Peyer's patch (tissue), 4 donors: ENCODE measurements around the gene CEP85L.

ENCODE experiments used
- CTCF ChIP-seq, 6 experiments: fragments of 450-650 bp in 4 of 6; fragments of 200-600 bp in 2 of 6; sonication (generic) in 1 of 6; IDR thresholded peaks; one replicate each; pipeline ENCODE4 v1.5.1; 2017 to 2019; ENCODE audit warnings: antibody characterized with exemption in 6 of 6, mild to moderate bottlenecking in 3 of 6, moderate library complexity in 1 of 6
- POLR2A ChIP-seq, 2 donors: fragments of 450-650 bp; IDR thresholded peaks; one replicate each; pipeline ENCODE4 v1.5.1; 2017; ENCODE audit warnings: antibody characterized with exemption in 2 of 2, mild to moderate bottlenecking in 2 of 2, moderate library complexity in 2 of 2

DNA sequence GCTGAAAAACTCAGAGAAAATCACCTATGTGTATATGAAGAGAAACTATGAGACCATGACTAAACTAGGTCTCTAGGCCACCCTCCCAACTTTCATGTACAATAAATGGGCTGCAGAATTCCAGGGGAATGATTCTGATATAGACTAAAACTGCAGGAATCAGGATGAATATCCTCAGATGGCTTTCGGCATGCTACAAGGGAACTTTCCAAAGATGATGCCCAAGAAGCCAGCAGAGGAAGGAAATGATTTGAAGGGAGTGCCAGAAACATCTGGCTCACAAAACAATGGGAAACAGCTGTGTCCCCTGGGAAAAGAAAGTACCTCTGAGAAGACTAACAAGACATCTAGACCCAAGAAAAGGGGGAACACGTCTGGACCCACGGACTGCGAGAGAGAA is 62.2 kb downstream of the CEP85L start:
- no peak for TF ChIP-seq CTCF (IDR thresholded peaks at IDR 0.05)
- TF ChIP-seq POLR2A (IDR thresholded peaks at IDR 0.05) = no peak
